ENCODE results near the gene RAB3IP.

GRCh38 chr12:69704357-69704756 lies 34.3 kb upstream of the RAB3IP start:
- TF ChIP-seq POLR2A (IDR thresholded peaks at IDR 0.05) (no peak), CTCF (IDR thresholded peaks at IDR 0.05) (no peak), EP300 (IDR thresholded peaks at IDR 0.05) (no peak)
